Fibroblast of lung (primary cell): ENCODE data around the gene ANGPTL8.

Source experiments
- EZH2 ChIP-seq: IDR thresholded peaks from 2 replicates; pipeline ENCODE4 v1.5.1; 2012; ENCODE audit warnings: low read length, control low read depth, mild to moderate bottlenecking; ENCODE audit errors: missing control alignments
- TF ChIP-seq, protein P1 (sequence below), 2 donors: IDR thresholded peaks in 1 of 2; conservative IDR thresholded peaks in 1 of 2; 1 replicate in 1 of 2; 2 replicates in 1 of 2; pipeline ENCODE4 v1.5.1; 2011 to 2012; ENCODE audit warnings: low read length in 2 of 2, control low read depth in 1 of 2, inconsistent platforms in 1 of 2, low read depth in 1 of 2, mild to moderate bottlenecking in 1 of 2

DNA sequence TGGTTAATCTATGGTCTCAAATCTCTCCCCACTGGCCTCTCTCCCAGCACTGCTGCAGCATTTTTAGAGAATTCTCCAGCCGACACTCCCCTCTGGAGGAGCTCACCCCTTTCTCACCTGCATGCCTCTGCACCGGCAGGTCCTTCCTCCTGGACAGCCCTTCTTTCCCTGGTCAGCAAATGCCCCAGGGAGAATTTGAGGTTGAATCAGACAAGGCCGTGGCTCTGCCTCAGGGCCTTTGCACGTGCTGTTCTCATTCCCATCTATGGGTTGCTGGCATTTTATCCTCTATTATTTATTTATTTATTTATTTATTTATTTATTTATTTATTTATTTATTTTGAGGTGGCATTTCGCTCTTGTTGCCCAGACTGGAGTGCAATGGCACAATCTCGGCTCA is 24.3 kb downstream of the ANGPTL8 start:
- TF ChIP-seq, protein P1, sequence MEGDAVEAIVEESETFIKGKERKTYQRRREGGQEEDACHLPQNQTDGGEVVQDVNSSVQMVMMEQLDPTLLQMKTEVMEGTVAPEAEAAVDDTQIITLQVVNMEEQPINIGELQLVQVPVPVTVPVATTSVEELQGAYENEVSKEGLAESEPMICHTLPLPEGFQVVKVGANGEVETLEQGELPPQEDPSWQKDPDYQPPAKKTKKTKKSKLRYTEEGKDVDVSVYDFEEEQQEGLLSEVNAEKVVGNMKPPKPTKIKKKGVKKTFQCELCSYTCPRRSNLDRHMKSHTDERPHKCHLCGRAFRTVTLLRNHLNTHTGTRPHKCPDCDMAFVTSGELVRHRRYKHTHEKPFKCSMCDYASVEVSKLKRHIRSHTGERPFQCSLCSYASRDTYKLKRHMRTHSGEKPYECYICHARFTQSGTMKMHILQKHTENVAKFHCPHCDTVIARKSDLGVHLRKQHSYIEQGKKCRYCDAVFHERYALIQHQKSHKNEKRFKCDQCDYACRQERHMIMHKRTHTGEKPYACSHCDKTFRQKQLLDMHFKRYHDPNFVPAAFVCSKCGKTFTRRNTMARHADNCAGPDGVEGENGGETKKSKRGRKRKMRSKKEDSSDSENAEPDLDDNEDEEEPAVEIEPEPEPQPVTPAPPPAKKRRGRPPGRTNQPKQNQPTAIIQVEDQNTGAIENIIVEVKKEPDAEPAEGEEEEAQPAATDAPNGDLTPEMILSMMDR (conservative IDR thresholded peaks at IDR 0.05 in 1 of 2, IDR thresholded peaks at IDR 0.05 in 1 of 2; ENCODE audit: low read depth in 1 of 2, low read length in 2 of 2) = no peak
- TF ChIP-seq EZH2 = no peak
